HG03378 (cell line): Measurements from ENCODE around the gene PPFIBP1.

Experiments
- ATAC-seq: cut with Tn5 transposase; IDR thresholded peaks from one replicate; pipeline ENCODE4 v1.9.1; 2021; ENCODE audit warnings: mild to moderate bottlenecking, moderate library complexity; ENCODE audit not compliant: unreplicated experiment

PPFIBP1 gene

GRCh38 chr12:27511723-27512045 is 12.3 kb upstream of the PPFIBP1 start:
- ATAC-seq = no peak

- ATAC-seq = no peak
Observed at GRCh38 chr12:27513155-27513824, 10.7 kb upstream of the PPFIBP1 start.

- no peak for ATAC-seq
Observed at GRCh38 chr12:27515671-27516070, 8.3 kb upstream of the PPFIBP1 start.

GRCh38 chr12:27516625-27517024 is 7.4 kb upstream of the PPFIBP1 start:
- ATAC-seq = no peak

- no peak for ATAC-seq
Observed at GRCh38 chr12:27517546-27517945, 6.5 kb upstream of the PPFIBP1 start.

GRCh38 chr12:27517961-27518665 is 5.9 kb upstream of the PPFIBP1 start:
- no peak for ATAC-seq

GRCh38 chr12:27521066-27521465 is 2.9 kb upstream of the PPFIBP1 start:
- ATAC-seq = no peak

GRCh38 chr12:27521981-27522380 is 2.0 kb upstream of the PPFIBP1 start:
- no peak for ATAC-seq

GRCh38 chr12:27523305-27523641 is 733 bp upstream of the PPFIBP1 start:
- ATAC-seq = peak; percentile 13

GRCh38 chr12:27524494-27524835 is 459 bp downstream of the PPFIBP1 start:
- ATAC-seq = no peak

- ATAC-seq = no peak
Observed at GRCh38 chr12:27524839-27525753, 1.1 kb downstream of the PPFIBP1 start.

GRCh38 chr12:27527512-27527911 is 3.5 kb downstream of the PPFIBP1 start:
- no peak for ATAC-seq

GRCh38 chr12:27528788-27529187 is 4.8 kb downstream of the PPFIBP1 start:
- ATAC-seq = no peak

- ATAC-seq = no peak
Observed at GRCh38 chr12:27530157-27530922, 6.3 kb downstream of the PPFIBP1 start.

- ATAC-seq = no peak
Observed at GRCh38 chr12:27531896-27532295, 7.9 kb downstream of the PPFIBP1 start.

GRCh38 chr12:27534060-27534764 is 10.2 kb downstream of the PPFIBP1 start:
- ATAC-seq = peak; percentile 76

- ATAC-seq = no peak
Observed at GRCh38 chr12:27534765-27535161, 10.8 kb downstream of the PPFIBP1 start.

- ATAC-seq = peak; percentile 31
Observed at GRCh38 chr12:27535318-27535717, 11.3 kb downstream of the PPFIBP1 start.

- ATAC-seq = no peak
Observed at GRCh38 chr12:27537855-27538675, 14.1 kb downstream of the PPFIBP1 start.

GRCh38 chr12:27539191-27539631 is 15.2 kb downstream of the PPFIBP1 start:
- no peak for ATAC-seq
